Measurements from ENCODE around the gene PRKCE. TPM values are rescaled to one million over a fixed set of nuclear protein-coding genes. Genes with fewer than 3 reads are reported as not detected.

PRKCE gene
- total RNA-seq, 1 experiment from 2014 or later = 1.3 TPM

DNA sequence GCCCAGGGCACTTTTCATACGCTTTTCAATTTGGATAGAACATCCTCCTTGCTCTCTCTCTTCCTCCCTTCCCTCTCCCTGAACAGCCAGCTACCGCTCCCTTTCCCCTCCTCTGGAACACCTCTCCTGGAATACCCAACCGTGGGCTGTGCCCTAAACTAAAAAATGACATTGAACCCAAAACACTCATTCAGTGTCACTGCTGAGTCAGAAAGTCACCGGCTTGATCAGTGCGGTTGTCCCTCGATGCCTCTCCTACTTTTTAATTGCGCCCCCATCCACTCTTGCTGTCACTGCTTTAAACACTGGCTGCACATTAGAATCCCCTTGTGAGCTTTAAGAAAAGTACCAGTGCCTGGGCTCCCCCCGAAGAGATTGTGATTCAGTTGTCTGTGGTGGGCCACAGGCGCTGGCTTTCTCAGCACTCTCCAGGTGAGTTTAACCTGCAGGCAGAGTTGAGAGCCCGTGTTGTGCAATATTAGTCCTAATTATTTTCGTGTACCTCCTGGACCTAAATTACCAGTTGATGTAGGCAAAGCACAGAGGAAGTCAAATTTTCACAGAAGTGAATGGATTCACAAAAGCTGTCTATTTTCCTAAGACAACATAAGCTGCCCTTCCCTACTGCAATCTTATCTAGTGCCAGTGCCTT, 302.0 kb downstream of the PRKCE start:
- H3K9ac ChIP-seq (ENCODE audit: extremely low read depth, insufficient read length, low read length) = no peak overlapping the region
- Mint-ChIP-seq H3K36me3 (ENCODE audit: insufficient read depth in 1 of 3, low read depth in 3 of 3) (no peaks in the 10 kb centered on the region), H3K4me1 (no peaks in the 10 kb centered on the region), H3K27ac (no peak overlapping the region), H3K27me3 (ENCODE audit: low read depth) (peaks cover 2% of the 10 kb centered on the region), H3K4me3 (no peak overlapping the region), H3K9me3 (no peaks in the 10 kb centered on the region)
- no peaks in the 10 kb centered on the region for H4K20me1 ChIP-seq (ENCODE audit: control insufficient read depth, insufficient read depth, insufficient read length)
- no peak overlapping the region for H4K8ac ChIP-seq (replicated peaks; ENCODE audit: insufficient read length, low read depth, low read length)
- H3K4me2 ChIP-seq (ENCODE audit: insufficient read depth, insufficient read length, low read length) = no peak overlapping the region
- no peak overlapping the region for H3K23ac ChIP-seq (ENCODE audit: insufficient read length, low read depth, low read length)
- TF ChIP-seq, protein P1, sequence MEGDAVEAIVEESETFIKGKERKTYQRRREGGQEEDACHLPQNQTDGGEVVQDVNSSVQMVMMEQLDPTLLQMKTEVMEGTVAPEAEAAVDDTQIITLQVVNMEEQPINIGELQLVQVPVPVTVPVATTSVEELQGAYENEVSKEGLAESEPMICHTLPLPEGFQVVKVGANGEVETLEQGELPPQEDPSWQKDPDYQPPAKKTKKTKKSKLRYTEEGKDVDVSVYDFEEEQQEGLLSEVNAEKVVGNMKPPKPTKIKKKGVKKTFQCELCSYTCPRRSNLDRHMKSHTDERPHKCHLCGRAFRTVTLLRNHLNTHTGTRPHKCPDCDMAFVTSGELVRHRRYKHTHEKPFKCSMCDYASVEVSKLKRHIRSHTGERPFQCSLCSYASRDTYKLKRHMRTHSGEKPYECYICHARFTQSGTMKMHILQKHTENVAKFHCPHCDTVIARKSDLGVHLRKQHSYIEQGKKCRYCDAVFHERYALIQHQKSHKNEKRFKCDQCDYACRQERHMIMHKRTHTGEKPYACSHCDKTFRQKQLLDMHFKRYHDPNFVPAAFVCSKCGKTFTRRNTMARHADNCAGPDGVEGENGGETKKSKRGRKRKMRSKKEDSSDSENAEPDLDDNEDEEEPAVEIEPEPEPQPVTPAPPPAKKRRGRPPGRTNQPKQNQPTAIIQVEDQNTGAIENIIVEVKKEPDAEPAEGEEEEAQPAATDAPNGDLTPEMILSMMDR (conservative IDR thresholded peaks at IDR 0.05) = no peak
- H3K4ac ChIP-seq (ENCODE audit: low read depth, low read length) = no peak overlapping the region
- H3K14ac ChIP-seq (ENCODE audit: insufficient read depth, low read length) = no peak overlapping the region
- H2BK120ac ChIP-seq (ENCODE audit: low read depth, low read length, poor library complexity, severe bottlenecking) = no peak overlapping the region
- no peak overlapping the region for H2BK20ac ChIP-seq (ENCODE audit: low read depth, low read length, poor library complexity, severe bottlenecking)
- whole genome bisulfite sequencing (ENCODE audit: extremely low coverage, insufficient read length, low lambda C conversion rate) = no CpG with 5 or more reads among the region's 11 CpGs
- H3K23me2 ChIP-seq (ENCODE audit: insufficient read length, low read depth, low read length, poor library complexity, severe bottlenecking) = no peaks in the 10 kb centered on the region
- no peak overlapping the region for H3K27ac ChIP-seq (ENCODE audit: insufficient read length, low read depth, low read length)
- DNase-seq = no peak
- H3K56ac ChIP-seq (ENCODE audit: insufficient read length, low read depth, low read length) = no peak overlapping the region
- no peak overlapping the region for H2BK5ac ChIP-seq (ENCODE audit: insufficient read length, low read length)
- no peaks in the 10 kb centered on the region for H3K79me1 ChIP-seq (ENCODE audit: insufficient read depth, low read depth, low read length, poor library complexity, severe bottlenecking)
- H3T11ph ChIP-seq (ENCODE audit: low read length) = no peak overlapping the region
- H2AFZ ChIP-seq (ENCODE audit: low read length) = no peak overlapping the region
- H4K91ac ChIP-seq (ENCODE audit: insufficient read length, low read depth, low read length) = no peak overlapping the region
- H3K4me1 ChIP-seq (ENCODE audit: insufficient read depth, low read length) = no peaks in the 10 kb centered on the region
- H3K27me3 ChIP-seq (ENCODE audit: insufficient read depth, low read length) = no peaks in the 10 kb centered on the region
- no peak overlapping the region for H2BK15ac ChIP-seq (ENCODE audit: low read depth, low read length)
- no peak overlapping the region for H2AK5ac ChIP-seq (ENCODE audit: insufficient read length, low read length)
- H3K9me3 ChIP-seq (ENCODE audit: control insufficient read depth, low read depth, low read length) = no peaks in the 10 kb centered on the region
- no peak overlapping the region for H2BK12ac ChIP-seq (ENCODE audit: insufficient read length, low read depth, low read length)
- H3K18ac ChIP-seq (ENCODE audit: insufficient read length, low read depth, low read length) = no peak overlapping the region
- H4K5ac ChIP-seq (ENCODE audit: insufficient read length, low read depth, low read length) = no peak overlapping the region
- no peaks in the 10 kb centered on the region for H3K79me2 ChIP-seq (ENCODE audit: insufficient read depth, low read length)
